CD14-positive monocyte (primary cell): Measurements from ENCODE around the gene OR2H2. TPM values are rescaled to one million over a fixed set of nuclear protein-coding genes. Genes with fewer than 3 reads are reported as not detected.

ENCODE experiments used
- DNase-seq, 3 donors: peaks; one replicate each; pipeline ENCODE4 v3.0.0-alpha.2; 2011 to 2022
- H2AFZ ChIP-seq: 2 replicates; pipeline ENCODE4 v1.6.0; 2012; ENCODE audit warnings: mild to moderate bottlenecking, low read depth, low read length, inconsistent platforms; ENCODE audit not compliant: insufficient read depth, poor library complexity, severe bottlenecking
- H3K27ac ChIP-seq, 2 donors: 1 replicate in 1 of 2; 2 replicates in 1 of 2; pipeline ENCODE4 v1.5.1; 2012 to 2013; ENCODE audit warnings: low read length in 2 of 2, control low read depth in 1 of 2, inconsistent platforms in 1 of 2, low read depth in 1 of 2, mild to moderate bottlenecking in 1 of 2
- H3K27me3 ChIP-seq, 2 donors: one replicate each; pipeline versions ENCODE4 v1.6.0 to v1.6.1; 2011 to 2013; ENCODE audit warnings: low read length in 2 of 2; ENCODE audit not compliant: control insufficient read depth in 2 of 2, insufficient read depth in 2 of 2
- H3K36me3 ChIP-seq, 2 donors: replicated peaks in 1 of 2; 1 replicate in 1 of 2; 2 replicates in 1 of 2; pipeline versions ENCODE4 v1.5.1 to v1.6.1; 2012 to 2013; ENCODE audit warnings: low read length in 2 of 2, control low read depth in 1 of 2, inconsistent platforms in 1 of 2, mild to moderate bottlenecking in 1 of 2; ENCODE audit not compliant: insufficient read depth in 2 of 2, control insufficient read depth in 1 of 2
- H3K4me1 ChIP-seq, 2 donors: 1 replicate in 1 of 2; 2 replicates in 1 of 2; pipeline versions ENCODE4 v1.5.1 to v1.6.1; 2012 to 2013; ENCODE audit warnings: low read length in 2 of 2, control low read depth in 1 of 2, inconsistent platforms in 1 of 2, mild to moderate bottlenecking in 1 of 2, moderate library complexity in 1 of 2; ENCODE audit not compliant: insufficient read depth in 2 of 2, control insufficient read depth in 1 of 2
- H3K4me2 ChIP-seq: replicated peaks from 2 replicates; pipeline ENCODE3; 2012; ENCODE audit warnings: low read length, moderate library complexity, mild to moderate bottlenecking; ENCODE audit not compliant: poor library complexity, severe bottlenecking; ENCODE audit errors: extremely low read depth
- H3K4me3 ChIP-seq, 3 experiments: fragments of 200-600 bp in 1 of 3; sonication (generic) in 1 of 3; replicated peaks in 1 of 3; 1 replicate in 2 of 3; 2 replicates in 1 of 3; pipeline ENCODE4 v1.5.1; 2011 to 2013; ENCODE audit warnings: low read length in 3 of 3, mild to moderate bottlenecking in 3 of 3, control low read depth in 2 of 3, low read depth in 2 of 3, inconsistent platforms in 1 of 3, moderate library complexity in 1 of 3
- H3K79me2 ChIP-seq: 2 replicates; pipeline ENCODE4 v1.6.0; 2012; ENCODE audit warnings: mild to moderate bottlenecking, control low read depth, inconsistent platforms, low read length, moderate library complexity; ENCODE audit not compliant: insufficient read depth
- H3K9ac ChIP-seq: 2 replicates; pipeline ENCODE4 v1.6.0; 2017; ENCODE audit warnings: low read length, mild to moderate bottlenecking; ENCODE audit not compliant: insufficient read depth, poor library complexity, severe bottlenecking
- H3K9me3 ChIP-seq, 2 donors: replicated peaks in 1 of 2; 1 replicate in 1 of 2; 2 replicates in 1 of 2; pipeline versions ENCODE4 v1.5.1 to v1.6.1; 2012 to 2013; ENCODE audit warnings: low read length in 2 of 2, control low read depth in 1 of 2; ENCODE audit not compliant: control insufficient read depth in 1 of 2, insufficient read depth in 1 of 2
- H4K20me1 ChIP-seq: 2 replicates; pipeline ENCODE4 v1.6.0; 2012; ENCODE audit warnings: mild to moderate bottlenecking, low read length, control low read depth, moderate library complexity; ENCODE audit not compliant: insufficient read depth
- H3K27ac Mint-ChIP-seq, 7 donors: one replicate each; pipeline ENCODE4 v1.8.0; 2020; ENCODE audit warnings: mild to moderate bottlenecking in 7 of 7, mixed read lengths in 7 of 7, moderate library complexity in 6 of 7, inconsistent platforms in 2 of 7
- H3K27me3 Mint-ChIP-seq, 3 donors: one replicate each; pipeline ENCODE4 v1.8.0; 2021 to 2022; ENCODE audit warnings: low read depth in 3 of 3, mild to moderate bottlenecking in 3 of 3, mixed read lengths in 3 of 3, moderate library complexity in 3 of 3, inconsistent platforms in 1 of 3
- H3K36me3 Mint-ChIP-seq, 2 donors: one replicate each; pipeline ENCODE4 v1.8.0; 2020; ENCODE audit warnings: mixed read lengths in 2 of 2, inconsistent platforms in 1 of 2, mild to moderate bottlenecking in 1 of 2
- H3K4me1 Mint-ChIP-seq: one replicate; pipeline ENCODE4 v1.8.0; 2020; ENCODE audit warnings: mild to moderate bottlenecking, mixed read lengths
- H3K4me3 Mint-ChIP-seq, 2 donors: one replicate each; pipeline ENCODE4 v1.8.0; 2020; ENCODE audit warnings: mild to moderate bottlenecking in 2 of 2, mixed read lengths in 2 of 2, moderate library complexity in 1 of 2
- H3K9me3 Mint-ChIP-seq, 7 donors: one replicate each; pipeline ENCODE4 v1.8.0; 2020 to 2022; ENCODE audit warnings: mixed read lengths in 7 of 7, mild to moderate bottlenecking in 6 of 7, moderate library complexity in 6 of 7, inconsistent platforms in 2 of 7
- WGBS: methylation state at CpG from one replicate; pipeline ENCODE4 v1.1.5; 2013; ENCODE audit warnings: missing lambda C conversion rate; ENCODE audit not compliant: insufficient coverage; 5-methylcytosine and 5-hydroxymethylcytosine counted together
- intact Hi-C, 2 donors: fragments of 100-400 bp; cut with micrococcal nuclease; formaldehyde crosslinking; loops; one replicate each; pipeline versions ENCODE4 v1.15.0 to v1.15.1; 2023
- polyA plus RNA-seq, 3 donors: library from polyadenylated mRNA; depleted of rRNA in 1 of 3; unstranded in 2 of 3; stranded (reverse) in 1 of 3; fragments of 300-500 nt in 2 of 3; fragments of >200 nt in 1 of 3; fragmentation: Illumina TruSeq in 2 of 3; gene quantifications; 1 replicate in 2 of 3; 2 replicates in 1 of 3; pipeline ENCODE4 v1.2.3, GENCODE V29; 2012 to 2021
- TF ChIP-seq, protein P1 (sequence below): fragments of 200-600 bp; IDR thresholded peaks from one replicate; pipeline ENCODE4 v1.8.0; 2022; ENCODE audit warnings: antibody characterized with exemption, mild to moderate bottlenecking

The OR2H2 gene
- polyA plus RNA-seq, 3 donors = not detected

DNA sequence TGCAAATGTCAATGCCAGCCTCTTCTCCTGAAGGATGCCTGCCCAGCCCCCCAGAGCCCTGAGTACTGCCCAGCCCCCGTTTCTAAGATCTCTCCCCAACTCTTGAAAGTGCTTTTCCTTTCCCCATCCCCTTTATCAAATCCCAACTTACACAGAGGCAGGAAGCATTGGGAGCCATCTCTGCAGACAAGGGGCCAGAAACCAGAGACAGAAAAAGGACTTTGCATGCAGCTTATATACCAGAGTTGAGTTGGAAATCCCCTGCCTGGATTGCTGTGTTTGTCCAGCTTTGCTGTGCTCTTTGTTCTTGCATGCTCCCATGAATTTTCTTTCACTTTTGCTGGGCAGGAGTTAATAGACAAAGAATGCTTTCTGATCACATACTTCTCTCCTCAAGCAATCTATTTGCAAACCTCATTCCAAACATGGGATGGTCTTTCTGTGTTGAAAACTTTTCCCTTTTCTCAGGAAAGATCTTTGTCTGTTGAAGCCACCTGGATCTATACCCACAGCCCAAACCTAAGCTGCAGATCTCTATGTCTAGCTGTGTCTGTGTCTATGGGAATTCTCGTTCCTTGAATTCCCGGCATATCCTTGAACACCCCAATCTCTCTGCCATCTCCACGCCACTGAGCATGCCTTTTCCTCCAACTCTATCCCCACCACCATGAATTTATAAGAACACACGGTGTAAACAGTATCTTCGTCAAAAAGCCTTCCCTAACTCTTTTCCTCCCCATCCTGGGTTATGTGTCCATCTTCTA, 25.2 kb upstream of the OR2H2 start, which contains the start of gene UBD:
Gene UBD (minus strand): TSS at position 209 of the 764 bp plus-strand sequence. CDS start 31 bp downstream, at position 178.
- Mint-ChIP-seq H3K9me3 (peaks cover 0 to 4% (median under 1%) of the 10 kb centered on the region in 7 donors), H3K4me1 (peaks cover 5% of the 10 kb centered on the region), H3K27ac (no peak within 1 kb of the TSS), H3K4me3 (peak within 1 kb of the TSS in 1 of 2 donors; percentile 17), H3K27me3 (peaks cover 34 to 38% (median 36%) of the 10 kb centered on the region in 3 donors), H3K36me3 (no peaks in the 10 kb centered on the region)
- H3K9ac ChIP-seq = no peak within 1 kb of the TSS
- no peak for DNase-seq
- no peaks in the 10 kb centered on the region for H3K36me3 ChIP-seq
- no peak within 1 kb of the TSS for H2AFZ ChIP-seq
- H3K27ac ChIP-seq = no peak within 1 kb of the TSS
- peaks cover 19 to 31% of the 10 kb centered on the region in 2 donors for H3K27me3 ChIP-seq
- H3K9me3 ChIP-seq = peaks cover 0 to 4% of the 10 kb centered on the region in 2 donors
- H3K4me3 ChIP-seq = no peak within 1 kb of the TSS
- no peaks in the 10 kb centered on the region for H3K4me1 ChIP-seq
- TF ChIP-seq, protein P1, sequence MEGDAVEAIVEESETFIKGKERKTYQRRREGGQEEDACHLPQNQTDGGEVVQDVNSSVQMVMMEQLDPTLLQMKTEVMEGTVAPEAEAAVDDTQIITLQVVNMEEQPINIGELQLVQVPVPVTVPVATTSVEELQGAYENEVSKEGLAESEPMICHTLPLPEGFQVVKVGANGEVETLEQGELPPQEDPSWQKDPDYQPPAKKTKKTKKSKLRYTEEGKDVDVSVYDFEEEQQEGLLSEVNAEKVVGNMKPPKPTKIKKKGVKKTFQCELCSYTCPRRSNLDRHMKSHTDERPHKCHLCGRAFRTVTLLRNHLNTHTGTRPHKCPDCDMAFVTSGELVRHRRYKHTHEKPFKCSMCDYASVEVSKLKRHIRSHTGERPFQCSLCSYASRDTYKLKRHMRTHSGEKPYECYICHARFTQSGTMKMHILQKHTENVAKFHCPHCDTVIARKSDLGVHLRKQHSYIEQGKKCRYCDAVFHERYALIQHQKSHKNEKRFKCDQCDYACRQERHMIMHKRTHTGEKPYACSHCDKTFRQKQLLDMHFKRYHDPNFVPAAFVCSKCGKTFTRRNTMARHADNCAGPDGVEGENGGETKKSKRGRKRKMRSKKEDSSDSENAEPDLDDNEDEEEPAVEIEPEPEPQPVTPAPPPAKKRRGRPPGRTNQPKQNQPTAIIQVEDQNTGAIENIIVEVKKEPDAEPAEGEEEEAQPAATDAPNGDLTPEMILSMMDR = no peak
- H3K79me2 ChIP-seq = no peaks in the 10 kb centered on the region
- no peak within 1 kb of the TSS for H3K4me2 ChIP-seq
- H4K20me1 ChIP-seq = no peaks in the 10 kb centered on the region
- intact Hi-C loops = no loop called here
- WGBS = 91% methylated on average over 6 of the region's 6 CpGs

DNA sequence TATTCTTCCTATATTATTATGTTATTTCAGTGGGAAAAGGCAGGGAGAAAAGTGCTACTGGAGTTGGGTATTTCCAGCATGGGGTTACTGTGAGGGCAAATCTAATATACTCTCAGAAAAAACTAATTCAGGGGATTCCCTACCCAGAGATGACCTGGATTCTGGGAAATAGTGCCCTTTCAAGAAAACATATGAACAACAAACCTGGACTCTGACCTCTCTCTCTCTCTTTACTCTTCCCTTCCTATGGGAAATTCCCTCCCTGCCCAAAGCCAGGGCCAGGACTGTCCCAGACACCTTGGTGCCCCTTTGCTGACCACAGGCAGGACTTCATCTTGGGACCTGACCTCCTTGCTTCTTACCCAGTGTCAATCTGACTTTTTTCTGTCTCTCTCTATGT, 23.8 kb upstream of the OR2H2 start:
- no peaks in the 10 kb centered on the region for H3K4me1 ChIP-seq
- TF ChIP-seq, protein P1 = no peak
- no peak overlapping the region for H3K27ac ChIP-seq
- H2AFZ ChIP-seq = no peak overlapping the region
- no peaks in the 10 kb centered on the region for H4K20me1 ChIP-seq
- H3K9me3 ChIP-seq = no peaks in the 10 kb centered on the region
- peaks cover 5 to 17% of the 10 kb centered on the region in 2 donors for H3K27me3 ChIP-seq
- Mint-ChIP-seq H3K36me3 (no peaks in the 10 kb centered on the region), H3K27me3 (peaks cover 20 to 25% (median 23%) of the 10 kb centered on the region in 3 donors), H3K27ac (no peak overlapping the region), H3K4me1 (peaks cover 5% of the 10 kb centered on the region), H3K9me3 (peaks cover 0 to 2% (median 0%) of the 10 kb centered on the region in 7 donors), H3K4me3 (no peak overlapping the region)
- intact Hi-C loops = no loop called here
- H3K9ac ChIP-seq = no peak overlapping the region
- no peaks in the 10 kb centered on the region for H3K36me3 ChIP-seq
- H3K4me2 ChIP-seq = no peak overlapping the region
- no peak for DNase-seq
- H3K79me2 ChIP-seq = no peaks in the 10 kb centered on the region
- H3K4me3 ChIP-seq = no peak overlapping the region
